H9 (cell line): Measurements from ENCODE around the gene PLCB1. TPM values are rescaled to one million over a fixed set of nuclear protein-coding genes. Genes with fewer than 3 reads are reported as not detected.

Experiments used
- DNase-seq: peaks from one replicate; pipeline ENCODE4 v3.0.0-alpha.2; 2017
- H2AFZ ChIP-seq: one replicate; pipeline ENCODE4 v1.6.1; 2013; ENCODE audit warnings: mild to moderate bottlenecking, low read length, control low read depth, moderate library complexity
- H2AK5ac ChIP-seq: 2 replicates; pipeline ENCODE4 v1.6.1; 2013; ENCODE audit warnings: low read length, control low read depth, mixed read lengths; ENCODE audit not compliant: insufficient read length
- H2BK120ac ChIP-seq: one replicate; pipeline ENCODE4 v1.6.1; 2013; ENCODE audit warnings: low read depth, mild to moderate bottlenecking, low read length, control low read depth, inconsistent platforms; ENCODE audit not compliant: poor library complexity, severe bottlenecking
- H2BK12ac ChIP-seq: 2 replicates; pipeline ENCODE4 v1.6.1; 2013; ENCODE audit warnings: low read length, control low read depth, mixed read lengths, low read depth; ENCODE audit not compliant: insufficient read length
- H2BK15ac ChIP-seq: 2 replicates; pipeline ENCODE4 v1.6.1; 2013; ENCODE audit warnings: low read depth, low read length, control low read depth
- H2BK20ac ChIP-seq: one replicate; pipeline ENCODE4 v1.6.1; 2013; ENCODE audit warnings: low read depth, mild to moderate bottlenecking, low read length, control low read depth, inconsistent platforms; ENCODE audit not compliant: poor library complexity, severe bottlenecking
- H2BK5ac ChIP-seq: 2 replicates; pipeline ENCODE4 v1.6.1; 2013; ENCODE audit warnings: low read length, control low read depth, mixed read lengths; ENCODE audit not compliant: insufficient read length
- H3K14ac ChIP-seq: 2 replicates; pipeline ENCODE4 v1.6.1; 2013; ENCODE audit warnings: low read length, control low read depth; ENCODE audit not compliant: insufficient read depth
- H3K18ac ChIP-seq: 2 replicates; pipeline ENCODE4 v1.6.1; 2013; ENCODE audit warnings: low read depth, mild to moderate bottlenecking, mixed read lengths, low read length, control low read depth; ENCODE audit not compliant: insufficient read length
- H3K23ac ChIP-seq: 2 replicates; pipeline ENCODE4 v1.6.1; 2013; ENCODE audit warnings: low read length, control low read depth, mixed read lengths, low read depth; ENCODE audit not compliant: insufficient read length
- H3K23me2 ChIP-seq: 2 replicates; pipeline ENCODE4 v1.6.1; 2013; ENCODE audit warnings: low read depth, mild to moderate bottlenecking, mixed read lengths, low read length, control low read depth; ENCODE audit not compliant: insufficient read length, poor library complexity, severe bottlenecking
- H3K27ac ChIP-seq: 2 replicates; pipeline ENCODE4 v1.5.1; 2013; ENCODE audit warnings: low read length, control low read depth, mixed read lengths, low read depth; ENCODE audit not compliant: insufficient read length
- H3K27me3 ChIP-seq: 2 replicates; pipeline ENCODE4 v1.6.1; 2013; ENCODE audit warnings: low read length, control low read depth, inconsistent platforms; ENCODE audit not compliant: insufficient read depth
- H3K4ac ChIP-seq: 2 replicates; pipeline ENCODE4 v1.6.1; 2013; ENCODE audit warnings: low read depth, mild to moderate bottlenecking, control low read depth, inconsistent platforms, low read length, moderate library complexity
- H3K4me1 ChIP-seq: 2 replicates; pipeline ENCODE4 v1.6.1; 2013; ENCODE audit warnings: low read length, control low read depth, inconsistent platforms; ENCODE audit not compliant: insufficient read depth
- H3K4me2 ChIP-seq: 2 replicates; pipeline ENCODE4 v1.6.1; 2013; ENCODE audit warnings: low read length, control low read depth, mixed read lengths; ENCODE audit not compliant: insufficient read length, insufficient read depth
- H3K56ac ChIP-seq: 2 replicates; pipeline ENCODE4 v1.6.1; 2013; ENCODE audit warnings: low read depth, mild to moderate bottlenecking, mixed read lengths, low read length, control low read depth; ENCODE audit not compliant: insufficient read length
- H3K79me1 ChIP-seq: 2 replicates; pipeline ENCODE4 v1.6.1; 2013; ENCODE audit warnings: low read depth, mild to moderate bottlenecking, moderate library complexity, low read length, control low read depth, inconsistent platforms; ENCODE audit not compliant: insufficient read depth, poor library complexity, severe bottlenecking
- H3K79me2 ChIP-seq: 2 replicates; pipeline ENCODE4 v1.6.1; 2013; ENCODE audit warnings: low read length, control low read depth, inconsistent platforms; ENCODE audit not compliant: insufficient read depth
- H3K9ac ChIP-seq: 2 replicates; pipeline ENCODE4 v1.6.1; 2013; ENCODE audit warnings: low read length, control low read depth, mixed read lengths; ENCODE audit not compliant: insufficient read length; ENCODE audit errors: extremely low read depth
- H3K9me3 ChIP-seq: one replicate; pipeline ENCODE4 v1.6.1; 2013; ENCODE audit warnings: low read depth, low read length, inconsistent platforms; ENCODE audit not compliant: control insufficient read depth
- H3T11ph ChIP-seq: one replicate; pipeline ENCODE4 v1.6.1; 2013; ENCODE audit warnings: mild to moderate bottlenecking, low read length, control low read depth, inconsistent platforms
- H4K20me1 ChIP-seq: one replicate; pipeline ENCODE4 v1.6.1; 2013; ENCODE audit not compliant: control insufficient read depth, insufficient read length, insufficient read depth
- H4K5ac ChIP-seq: 2 replicates; pipeline ENCODE4 v1.6.1; 2013; ENCODE audit warnings: low read depth, mild to moderate bottlenecking, mixed read lengths, low read length, control low read depth; ENCODE audit not compliant: insufficient read length
- H4K8ac ChIP-seq: replicated peaks from 2 replicates; pipeline ENCODE4 v1.6.1; 2013; ENCODE audit warnings: low read length, control low read depth, mixed read lengths, low read depth; ENCODE audit not compliant: insufficient read length
- H4K91ac ChIP-seq: 2 replicates; pipeline ENCODE4 v1.6.1; 2013; ENCODE audit warnings: low read depth, mild to moderate bottlenecking, moderate library complexity, mixed read lengths, low read length, control low read depth; ENCODE audit not compliant: insufficient read length
- H3K27ac Mint-ChIP-seq, 3 experiments: 2 replicates in 2 of 3; 3 replicates in 1 of 3; pipeline ENCODE4 v1.8.0; 2020 to 2021; ENCODE audit warnings: mixed read lengths in 3 of 3, mild to moderate bottlenecking in 1 of 3, moderate library complexity in 1 of 3
- H3K27me3 Mint-ChIP-seq: 2 replicates; pipeline ENCODE4 v1.8.0; 2021; ENCODE audit warnings: low read depth, mild to moderate bottlenecking, moderate library complexity, mixed read lengths
- H3K36me3 Mint-ChIP-seq, 3 experiments: 2 replicates in 2 of 3; 3 replicates in 1 of 3; pipeline ENCODE4 v1.8.0; 2020 to 2021; ENCODE audit warnings: low read depth in 3 of 3, mixed read lengths in 3 of 3; ENCODE audit not compliant: insufficient read depth in 1 of 3
- H3K4me1 Mint-ChIP-seq, 2 experiments: 2 replicates each; pipeline ENCODE4 v1.8.0; 2020; ENCODE audit warnings: mixed read lengths in 2 of 2
- H3K4me3 Mint-ChIP-seq, 2 experiments: 2 replicates in 1 of 2; 3 replicates in 1 of 2; pipeline ENCODE4 v1.8.0; 2020 to 2021; ENCODE audit warnings: mild to moderate bottlenecking in 2 of 2, mixed read lengths in 2 of 2, moderate library complexity in 1 of 2
- H3K9me3 Mint-ChIP-seq, 2 experiments: 2 replicates in 1 of 2; 3 replicates in 1 of 2; pipeline ENCODE4 v1.8.0; 2020; ENCODE audit warnings: mild to moderate bottlenecking in 2 of 2, mixed read lengths in 2 of 2, moderate library complexity in 1 of 2
- CTCF ChIP-seq: fragments of 200-600 bp; sonication (generic); conservative IDR thresholded peaks from 3 replicates; pipeline ENCODE4 v1.8.0; 2021; ENCODE audit warnings: antibody characterized with exemption, mild to moderate bottlenecking
- WGBS: extraction: QIAGEN DNeasy Blood & Tissue Kit; methylation state at CpG from one replicate; pipeline ENCODE4 v1.1.7; 2013; ENCODE audit warnings: missing lambda C conversion rate, low lambda C conversion rate, mixed read lengths; ENCODE audit not compliant: insufficient read length; ENCODE audit errors: extremely low coverage; 5-methylcytosine and 5-hydroxymethylcytosine counted together
- total RNA-seq: library from RNA; stranded (reverse); gene quantifications from 2 replicates; pipeline ENCODE4 v1.2.1, GENCODE V29; 2021

PLCB1 gene
- total RNA-seq, 1 experiment from 2014 or later = 11.5 TPM

DNA sequence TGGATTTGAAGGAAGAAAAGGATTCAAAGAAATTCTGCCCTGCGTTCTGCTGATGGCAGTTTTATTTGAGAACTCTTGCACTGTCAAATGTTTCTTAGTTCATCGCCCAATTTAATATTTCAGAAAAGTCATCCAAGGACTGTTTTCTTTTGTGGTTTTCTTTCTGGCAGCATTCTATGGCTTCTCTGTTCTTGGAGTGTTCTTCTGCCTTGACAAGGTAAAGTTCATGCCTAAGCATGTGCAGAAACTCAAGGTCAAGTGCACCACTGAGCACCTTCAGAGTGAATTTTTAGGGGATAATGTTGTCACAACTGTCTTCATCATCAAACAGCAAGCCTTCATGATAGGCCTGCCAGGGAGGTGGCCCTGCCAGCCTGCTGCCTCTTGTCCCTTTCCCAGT lies 225.6 kb downstream of the PLCB1 start:
- no CpG with 5 or more reads among the region's 2 CpGs for WGBS
- Histone ChIP-seq H4K91ac (no peak overlapping the region), H3K14ac (no peak overlapping the region), H2AFZ (no peak overlapping the region), H2BK120ac (no peak overlapping the region), H4K8ac (no peak overlapping the region), H3K23me2 (no peaks in the 10 kb centered on the region), H2BK5ac (no peak overlapping the region), H3K27me3 (no peaks in the 10 kb centered on the region), H2BK20ac (no peak overlapping the region), H3K9me3 (no peaks in the 10 kb centered on the region), H3K18ac (no peak overlapping the region), H2AK5ac (no peak overlapping the region), H3K4me2 (no peak overlapping the region), H4K5ac (no peak overlapping the region), H3T11ph (no peak overlapping the region), H2BK15ac (no peak overlapping the region), H3K56ac (no peak overlapping the region), H4K20me1 (no peaks in the 10 kb centered on the region), H3K79me2 (no peaks in the 10 kb centered on the region), H3K4me1 (peaks cover 4% of the 10 kb centered on the region), H3K4ac (no peak overlapping the region), H3K23ac (no peak overlapping the region), H2BK12ac (no peak overlapping the region), H3K79me1 (no peaks in the 10 kb centered on the region), H3K9ac (no peak overlapping the region), H3K27ac (no peak overlapping the region)
- TF ChIP-seq CTCF = no peak
- Mint-ChIP-seq H3K9me3 (no peaks in the 10 kb centered on the region), H3K4me1 (peaks cover 25 to 27% of the 10 kb centered on the region in 2 experiments), H3K27me3 (no peaks in the 10 kb centered on the region), H3K27ac (no peak overlapping the region), H3K36me3 (no peaks in the 10 kb centered on the region), H3K4me3 (no peak overlapping the region)
- DNase-seq = no peak
